NCI-H510A treated with DMSO at 0.1 percent for 48 hours (cell line): ENCODE results near the gene SRGAP3.

ENCODE experiments used
- DNase-seq: peaks from one replicate; lab custom pipeline; 2025; lab: John Stamatoyannopoulos, UW

Gene SRGAP3

DNA sequence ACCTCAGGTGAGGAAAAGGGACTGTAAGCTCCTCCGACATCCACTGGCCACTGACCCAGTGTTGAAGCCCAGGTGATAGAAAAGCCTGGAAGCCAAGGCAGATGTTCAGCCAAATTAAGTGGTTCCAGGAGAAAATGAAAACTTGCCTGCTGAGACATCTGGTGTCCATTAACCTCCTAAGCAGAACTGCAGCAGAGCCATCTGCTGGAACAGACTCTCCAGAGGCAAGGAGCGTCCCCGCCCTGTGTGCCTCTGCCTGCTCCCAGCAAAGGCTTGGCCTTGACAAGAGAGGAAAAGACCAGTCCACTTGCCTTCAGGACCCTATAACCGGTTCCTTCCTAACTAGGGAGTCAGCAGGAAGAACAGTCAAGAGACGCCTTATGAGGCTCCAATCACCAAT, 48.2 kb downstream of the SRGAP3 start:
- no peak for DNase-seq

DNA sequence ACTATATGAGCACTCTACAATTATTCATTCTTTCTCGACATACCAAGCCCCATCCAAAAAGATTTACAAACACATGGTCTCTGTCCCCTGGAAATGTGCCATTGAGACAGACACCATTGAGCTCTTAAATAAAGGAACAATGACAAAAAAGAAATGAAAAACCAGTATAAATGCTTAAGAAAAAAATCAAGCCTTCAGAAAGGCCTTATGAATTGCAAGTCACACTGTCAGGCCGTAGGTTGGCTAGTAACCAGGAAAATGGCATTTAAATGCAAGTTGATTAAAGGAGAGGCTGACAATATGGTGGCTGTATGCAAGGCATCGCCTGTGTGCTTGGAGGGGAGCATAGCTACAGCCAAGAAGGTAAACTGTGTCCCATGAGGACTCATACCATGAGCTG, 49.7 kb downstream of the SRGAP3 start:
- no peak for DNase-seq

DNA sequence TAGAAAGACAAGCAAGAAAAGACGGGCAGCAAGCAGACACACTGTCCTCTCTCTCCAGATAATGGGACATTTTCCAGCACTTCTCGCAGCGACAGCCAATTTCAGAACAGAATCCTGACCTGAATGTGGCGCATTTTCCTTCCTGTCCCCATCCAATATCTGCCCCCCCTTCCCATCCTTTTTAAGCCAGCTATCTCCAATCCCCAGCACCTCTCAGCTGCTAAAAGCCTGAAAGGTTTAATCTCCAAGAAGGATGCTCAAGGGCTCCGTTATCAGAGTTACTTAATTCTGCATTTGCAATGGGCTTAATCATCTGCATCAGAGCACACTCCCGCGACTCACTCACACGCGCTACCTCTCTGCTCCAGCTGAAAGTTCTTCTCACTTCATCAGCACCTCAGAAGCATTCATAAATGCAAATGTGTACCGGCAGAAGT, 50.5 kb downstream of the SRGAP3 start:
- no peak for DNase-seq

- DNase-seq = no peak
Observed at GRCh38 chr3:9198261-9198660, 51.2 kb downstream of the SRGAP3 start.

DNA sequence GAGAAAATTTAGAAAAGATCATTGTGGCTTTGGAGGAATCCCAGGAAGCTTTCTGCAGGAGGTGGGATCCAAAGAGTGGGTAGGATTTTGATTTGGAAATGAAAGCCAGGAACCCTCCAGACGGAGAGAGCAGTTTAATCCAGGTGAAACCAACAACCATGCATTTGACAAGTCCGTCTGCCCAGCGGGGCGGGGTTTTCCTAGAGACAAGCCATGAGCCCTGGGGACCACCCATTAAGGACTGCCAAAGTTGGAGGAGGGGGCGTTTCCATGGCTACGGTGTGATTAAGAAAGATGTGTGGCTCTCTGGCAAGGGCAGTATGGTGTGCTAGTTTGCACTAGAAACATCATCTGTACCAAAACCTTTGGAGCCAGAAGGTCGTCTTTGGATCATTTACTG, 53.4 kb downstream of the SRGAP3 start:
- no peak for DNase-seq

DNA sequence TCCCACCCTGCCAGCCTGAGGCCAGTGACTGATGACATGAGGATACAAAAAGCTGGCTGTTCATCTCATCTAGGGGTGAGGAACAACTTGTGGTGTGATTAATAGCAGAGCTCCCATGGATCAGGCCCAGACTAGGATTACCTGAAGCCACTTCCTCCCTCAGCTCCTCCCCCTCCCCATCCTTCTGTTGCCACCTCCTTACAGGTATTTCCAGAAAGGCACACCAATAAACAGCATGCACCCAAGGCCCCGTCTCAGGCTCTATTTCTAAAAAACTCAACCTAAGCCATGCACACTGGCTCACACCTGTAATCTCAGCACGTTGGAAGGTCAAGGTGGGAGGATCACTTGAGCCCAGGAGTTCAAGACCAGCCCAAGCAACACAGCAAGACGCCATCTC, 54.1 kb downstream of the SRGAP3 start:
- DNase-seq = no peak

- DNase-seq = peak; percentile 91
Observed at GRCh38 chr3:9194509-9195184, 54.8 kb downstream of the SRGAP3 start.

DNA sequence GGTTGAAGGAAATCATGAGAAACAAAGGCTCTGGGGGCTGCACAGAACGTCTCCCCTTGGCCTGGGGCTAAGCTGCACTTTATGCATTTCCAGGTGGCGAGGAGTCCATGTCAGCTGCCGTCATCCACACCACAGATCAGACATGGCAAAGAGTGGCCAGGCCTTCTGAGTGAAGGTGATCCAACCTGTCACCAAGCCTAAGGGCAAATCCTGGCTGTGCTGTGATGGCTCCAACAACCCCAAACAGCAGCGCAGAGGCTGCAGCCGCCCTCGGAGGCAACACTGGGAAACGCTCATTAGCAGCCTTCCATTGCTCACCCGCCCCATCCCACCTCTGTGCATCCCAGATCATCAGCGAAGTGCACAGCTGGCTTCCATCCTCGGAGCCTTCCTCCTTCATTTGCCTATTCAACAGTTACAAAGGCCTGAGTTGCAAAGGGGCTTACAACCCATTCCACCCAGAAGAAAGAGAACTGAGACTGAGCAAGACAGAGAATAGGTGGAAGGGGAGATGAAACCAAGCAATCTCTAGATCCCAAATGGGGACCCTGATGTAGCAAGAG, 55.7 kb downstream of the SRGAP3 start:
- DNase-seq = no peak

- no peak for DNase-seq
Observed at GRCh38 chr3:9193211-9193610, 56.2 kb downstream of the SRGAP3 start.

DNA sequence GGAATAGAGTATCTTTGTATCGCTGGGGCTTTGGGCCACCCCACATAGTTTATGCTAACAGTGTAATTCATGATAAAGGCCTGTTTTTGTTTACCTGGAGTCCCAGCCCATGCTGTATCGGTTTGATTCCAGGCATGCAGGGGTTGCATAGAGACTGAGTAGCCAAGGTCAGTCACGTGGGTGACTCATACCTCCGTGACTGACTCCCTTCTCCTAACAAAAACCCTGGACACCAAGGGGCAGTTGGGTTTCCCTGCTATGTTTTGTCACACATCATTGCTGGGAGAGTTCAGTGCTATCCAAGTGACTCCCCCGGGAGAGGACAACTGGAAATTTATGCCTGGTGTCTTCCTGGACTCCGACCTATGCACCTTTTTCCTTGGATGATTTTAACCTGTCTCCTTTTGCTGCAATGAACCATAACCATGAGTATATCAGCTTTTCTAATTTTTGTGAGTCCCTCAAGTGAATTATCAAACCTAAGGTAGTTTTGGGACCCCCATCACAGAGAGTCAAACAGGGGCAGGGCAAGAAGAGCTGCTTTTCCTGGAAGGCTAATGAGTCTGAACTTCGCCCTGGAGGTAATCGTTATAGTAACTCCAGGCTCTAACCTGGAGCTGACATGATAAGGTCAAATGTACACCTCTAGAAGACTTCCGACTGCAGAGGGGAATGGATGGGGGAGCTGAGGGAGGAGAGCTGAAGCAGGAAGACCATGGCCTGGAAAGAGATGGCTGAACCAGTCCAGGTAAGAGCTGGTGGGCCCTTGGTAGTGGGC, 57.0 kb downstream of the SRGAP3 start:
- DNase-seq = no peak

- no peak for DNase-seq
Observed at GRCh38 chr3:9190276-9190675, 59.2 kb downstream of the SRGAP3 start.

DNA sequence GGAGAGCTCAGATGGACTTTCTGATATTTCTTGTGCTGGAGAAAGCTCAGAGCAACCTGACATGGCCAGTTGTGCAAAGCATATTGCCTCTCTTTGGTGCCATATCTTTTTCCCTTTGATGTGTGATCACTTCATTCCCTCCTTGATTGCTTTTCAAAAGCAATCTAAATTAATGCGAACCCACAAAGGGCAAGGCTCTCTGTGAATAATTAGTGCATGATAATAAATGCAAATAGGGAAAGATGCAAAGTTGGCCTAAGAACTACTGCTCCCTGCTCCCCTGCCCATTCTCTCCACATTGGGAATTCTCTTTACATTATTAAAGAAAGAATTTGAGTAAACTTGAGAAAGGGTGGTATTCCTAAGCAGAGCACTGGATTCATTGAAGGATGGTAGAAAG, 60.9 kb downstream of the SRGAP3 start:
- no peak for DNase-seq

DNA sequence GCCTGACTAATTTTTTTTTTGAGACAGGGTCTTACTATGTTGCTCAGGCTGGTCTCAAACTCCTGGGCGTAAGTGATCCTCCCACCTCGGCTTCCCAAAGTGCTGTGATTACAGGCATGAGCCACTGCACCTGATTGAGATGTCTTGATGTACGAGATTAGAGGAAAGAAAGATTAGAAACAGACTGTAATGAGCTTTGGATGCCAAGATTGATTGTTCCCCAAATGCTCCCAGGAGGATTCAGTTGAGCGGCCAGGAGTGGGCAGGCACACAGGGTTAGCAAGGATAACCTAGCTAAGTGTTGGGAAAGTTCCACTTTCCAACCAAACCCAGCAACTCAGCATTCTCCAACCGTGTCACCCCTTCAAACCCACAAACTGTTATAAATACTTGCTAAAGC, 63.7 kb downstream of the SRGAP3 start:
- DNase-seq = no peak

DNA sequence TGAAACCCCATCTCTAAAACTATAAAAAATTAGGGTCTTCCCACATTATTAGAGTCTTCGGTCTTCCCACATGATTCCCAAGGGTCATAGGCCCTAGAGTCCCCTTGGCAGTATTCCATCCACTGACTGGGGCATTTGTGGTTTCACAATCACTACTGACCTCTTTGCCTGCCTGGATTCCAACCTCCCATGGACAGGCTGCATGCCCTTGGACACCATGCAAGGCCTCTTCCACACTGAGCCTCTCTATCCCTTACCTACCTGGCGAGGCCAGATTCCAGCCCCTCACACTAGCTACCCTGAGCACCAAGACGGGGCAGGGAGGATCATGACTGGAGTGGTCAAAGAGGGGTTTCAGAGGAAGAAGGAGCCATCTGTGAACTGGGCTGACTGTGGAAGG, 64.4 kb downstream of the SRGAP3 start:
- no peak for DNase-seq

DNA sequence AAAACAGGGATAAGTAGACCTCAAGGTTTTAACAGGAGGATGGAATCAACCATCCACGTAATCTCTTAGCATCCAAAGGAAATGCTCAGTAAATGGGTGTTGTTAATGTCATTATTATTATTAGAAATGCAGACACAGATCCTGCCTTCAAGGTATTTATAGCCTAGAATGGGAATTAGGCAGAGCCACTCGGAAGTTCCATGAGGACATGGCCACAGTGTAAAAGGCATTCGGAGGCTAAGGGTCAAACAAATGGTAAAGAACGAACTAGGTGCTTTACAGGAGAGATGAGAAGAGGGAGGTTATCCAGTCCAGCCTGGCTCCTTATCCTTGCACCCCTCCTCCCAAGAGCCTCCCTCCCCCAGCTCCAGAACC, 65.0 kb downstream of the SRGAP3 start:
- DNase-seq = no peak

GRCh38 chr3:9183811-9184460, 65.5 kb downstream of the SRGAP3 start:
- DNase-seq = no peak

GRCh38 chr3:9183011-9183410, 66.4 kb downstream of the SRGAP3 start:
- DNase-seq = no peak

DNA sequence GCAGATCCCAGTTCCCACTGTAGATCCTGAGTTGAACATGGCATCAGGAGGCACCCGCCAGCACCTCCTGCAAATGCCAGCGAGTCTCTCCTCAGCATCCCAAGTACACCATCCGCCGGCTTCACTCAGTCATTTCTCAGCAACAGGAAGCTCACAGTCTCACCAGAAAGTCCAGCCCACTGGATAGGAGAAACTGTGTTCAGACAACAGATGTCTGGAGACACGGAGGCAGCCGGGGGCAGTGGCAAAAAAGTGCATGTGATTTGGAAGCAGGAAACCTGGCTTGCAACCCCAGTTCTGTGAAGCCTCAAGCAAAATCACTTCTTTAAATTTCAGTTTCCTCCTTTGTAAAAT, 68.7 kb downstream of the SRGAP3 start:
- no peak for DNase-seq

DNA sequence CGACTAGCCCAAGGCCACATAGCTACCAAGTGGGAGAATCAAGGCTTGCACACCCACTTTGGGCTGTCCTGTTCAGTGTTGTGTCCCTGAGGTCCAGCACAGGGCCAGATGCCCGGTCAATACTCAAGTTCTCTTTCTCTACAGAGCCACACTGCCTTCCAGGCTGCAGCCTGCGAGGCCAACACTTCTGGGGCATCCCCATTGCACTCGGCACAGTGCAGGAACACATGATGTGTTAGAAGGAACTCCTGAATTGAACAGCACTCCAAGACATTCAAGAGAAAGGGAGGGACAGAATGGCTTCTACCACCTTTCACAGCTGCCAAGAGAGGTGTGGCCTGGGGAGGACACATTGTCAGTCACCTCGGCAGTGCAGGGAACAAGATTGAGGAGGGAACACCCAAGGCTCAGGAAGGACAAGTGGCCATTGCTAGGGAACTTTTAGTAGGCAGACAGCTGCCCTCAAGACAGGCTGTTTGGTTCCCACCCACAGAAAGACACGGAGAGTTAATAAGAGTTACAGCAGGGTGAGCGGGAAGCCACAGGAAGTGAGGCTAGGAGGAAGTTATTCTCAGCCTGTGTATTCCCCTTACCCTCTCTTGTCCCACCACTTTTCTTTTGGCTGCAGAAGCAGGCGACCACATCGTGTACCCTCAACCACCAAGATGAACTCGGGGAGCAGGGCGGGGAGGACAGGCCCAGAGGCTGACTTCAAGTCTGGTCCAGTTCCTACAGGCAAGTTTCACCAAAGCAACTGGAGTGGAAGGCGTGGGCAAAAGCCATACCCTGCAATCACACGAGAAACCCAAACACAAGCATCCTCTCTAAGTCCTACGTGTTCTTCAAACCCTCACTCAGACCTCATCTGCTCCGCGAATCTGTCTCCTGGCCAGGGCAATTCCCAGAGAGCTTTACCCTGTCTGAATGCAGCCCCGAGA, 69.4 kb downstream of the SRGAP3 start:
- no peak for DNase-seq

- no peak for DNase-seq
Observed at GRCh38 chr3:9178697-9179096, 70.7 kb downstream of the SRGAP3 start.

DNA sequence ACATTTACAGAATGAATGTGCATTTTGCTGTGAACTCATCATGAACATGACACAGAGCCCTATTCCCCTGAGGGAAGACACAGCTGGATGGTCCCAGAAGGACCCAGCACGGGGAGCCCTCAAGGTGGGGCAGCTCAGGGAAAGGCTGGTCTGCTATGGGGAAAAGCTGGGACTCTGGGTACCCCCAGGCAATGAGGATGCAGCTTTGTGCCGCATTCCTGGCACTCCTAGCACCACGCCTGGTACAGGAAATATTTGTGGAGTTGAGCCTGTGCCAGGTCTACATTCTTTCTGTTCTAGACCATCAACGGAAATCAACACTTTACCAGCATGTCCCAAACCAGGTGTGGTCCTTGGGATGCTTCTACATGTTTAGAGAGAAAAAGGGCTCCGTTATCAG, 74.0 kb downstream of the SRGAP3 start:
- no peak for DNase-seq

DNA sequence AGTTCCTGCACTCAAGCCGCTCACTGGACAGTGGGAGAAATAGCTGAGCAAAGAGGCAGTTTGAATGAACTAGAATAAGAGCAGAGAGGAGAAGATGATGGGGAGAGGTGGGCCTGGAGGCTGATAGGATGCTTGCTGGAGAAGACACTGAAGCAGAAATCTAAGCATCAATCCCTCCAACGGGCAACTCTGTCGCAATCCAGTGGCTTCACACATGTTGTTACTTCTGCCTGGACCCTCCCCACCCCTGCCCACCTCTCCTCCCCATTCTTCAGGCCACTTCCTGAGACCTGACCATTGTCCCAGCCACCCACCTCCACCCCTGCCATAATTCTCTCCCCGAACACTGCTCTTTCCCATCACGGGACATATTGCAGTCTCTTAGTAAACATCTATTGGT, 76.0 kb downstream of the SRGAP3 start:
- no peak for DNase-seq
